ENCODE measurements around the gene LRTM2.

LRTM2 gene

DNA sequence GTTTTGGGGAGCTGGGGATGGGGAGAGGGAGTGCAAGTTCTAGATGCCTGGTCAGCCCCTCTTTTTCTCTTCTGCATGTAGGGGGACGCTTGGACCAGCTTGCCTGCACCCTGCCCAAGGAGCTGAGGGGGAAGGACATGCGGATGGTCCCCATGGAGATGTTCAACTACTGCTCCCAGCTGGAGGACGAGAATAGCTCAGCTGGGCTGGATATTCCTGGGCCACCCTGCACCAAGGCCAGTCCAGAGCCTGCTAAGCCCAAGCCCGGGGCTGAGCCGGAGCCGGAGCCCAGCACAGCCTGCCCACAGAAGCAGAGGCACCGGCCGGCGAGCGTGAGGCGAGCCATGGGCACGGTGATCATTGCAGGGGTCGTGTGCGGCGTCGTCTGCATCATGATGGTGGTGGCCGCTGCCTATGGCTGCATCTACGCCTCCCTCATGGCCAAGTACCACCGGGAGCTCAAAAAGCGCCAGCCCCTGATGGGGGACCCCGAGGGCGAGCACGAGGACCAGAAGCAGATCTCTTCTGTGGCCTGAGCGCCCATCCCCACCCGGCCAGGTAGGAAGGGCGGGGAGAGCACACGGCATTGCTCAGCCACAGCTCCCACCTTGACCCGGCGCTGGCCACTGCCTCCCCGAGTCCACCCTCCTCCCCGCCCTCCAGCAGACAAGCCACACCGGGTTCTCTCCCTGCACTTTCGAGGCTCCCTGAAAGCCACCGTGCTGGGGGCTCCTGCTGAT, 14.0 kb downstream of the LRTM2 start:
- Histone ChIP-seq H3K9me3 (no peaks in the 10 kb centered on the region), H3K36me3 (replicated peaks) (no peaks in the 10 kb centered on the region), H3K27me3 (ENCODE audit: low read depth) (no peaks in the 10 kb centered on the region), H3K4me1 (no peaks in the 10 kb centered on the region), H3K4me3 (no peak overlapping the region)
- in situ Hi-C loops (cut with MboI; ENCODE audit: low sequenced_read_pairs): no loop called here
- DNase-seq (ENCODE audit: low spot score in 2 of 2): no peak

- H3K9me3 ChIP-seq: no peaks in the 10 kb centered on the region
- no peak for DNase-seq (ENCODE audit: low spot score in 2 of 2)
- in situ Hi-C loops (cut with MboI; ENCODE audit: low sequenced_read_pairs): no loop called here
- H3K36me3 ChIP-seq (replicated peaks): no peaks in the 10 kb centered on the region
- H3K27me3 ChIP-seq (ENCODE audit: low read depth): no peaks in the 10 kb centered on the region
- H3K4me3 ChIP-seq: no peak overlapping the region
- H3K4me1 ChIP-seq: no peaks in the 10 kb centered on the region
Measured at GRCh38 chr12:1835211-1836131, 15.1 kb downstream of the LRTM2 start.

DNA sequence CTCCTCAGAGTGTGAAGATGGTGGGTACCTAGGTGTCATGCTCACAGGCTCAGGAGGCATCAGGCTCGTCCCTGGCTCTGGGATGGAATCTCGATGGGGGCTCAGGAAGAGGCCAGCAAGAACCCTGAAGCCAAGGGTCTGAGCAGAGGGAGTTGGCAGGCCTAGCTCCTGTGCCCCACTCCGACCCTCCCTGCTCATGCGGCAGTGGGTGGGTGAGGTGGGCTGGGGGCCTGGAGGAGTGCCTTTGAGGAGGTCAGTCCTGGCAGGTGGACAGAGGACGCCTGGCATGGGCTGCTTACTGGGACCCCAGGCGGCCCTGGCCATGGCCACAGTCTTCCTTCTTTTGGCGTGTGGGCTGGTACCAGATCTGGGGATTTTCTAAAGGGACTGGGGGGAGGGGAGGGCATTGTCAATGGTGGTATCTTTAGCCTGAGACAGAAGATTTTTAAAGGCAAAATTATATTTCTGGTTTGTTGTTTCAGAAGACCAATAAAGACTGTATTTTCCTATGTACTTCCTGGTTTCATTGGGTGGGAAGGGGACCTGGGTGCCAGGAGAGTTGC, 16.0 kb downstream of the LRTM2 start:
- H3K27me3 ChIP-seq (ENCODE audit: low read depth): no peaks in the 10 kb centered on the region
- no peaks in the 10 kb centered on the region for H3K36me3 ChIP-seq (replicated peaks)
- in situ Hi-C loops (cut with MboI; ENCODE audit: low sequenced_read_pairs): no loop called here
- DNase-seq (ENCODE audit: low spot score in 2 of 2): no peak
- H3K9me3 ChIP-seq: no peaks in the 10 kb centered on the region
- no peaks in the 10 kb centered on the region for H3K4me1 ChIP-seq
- no peak overlapping the region for H3K4me3 ChIP-seq

DNA sequence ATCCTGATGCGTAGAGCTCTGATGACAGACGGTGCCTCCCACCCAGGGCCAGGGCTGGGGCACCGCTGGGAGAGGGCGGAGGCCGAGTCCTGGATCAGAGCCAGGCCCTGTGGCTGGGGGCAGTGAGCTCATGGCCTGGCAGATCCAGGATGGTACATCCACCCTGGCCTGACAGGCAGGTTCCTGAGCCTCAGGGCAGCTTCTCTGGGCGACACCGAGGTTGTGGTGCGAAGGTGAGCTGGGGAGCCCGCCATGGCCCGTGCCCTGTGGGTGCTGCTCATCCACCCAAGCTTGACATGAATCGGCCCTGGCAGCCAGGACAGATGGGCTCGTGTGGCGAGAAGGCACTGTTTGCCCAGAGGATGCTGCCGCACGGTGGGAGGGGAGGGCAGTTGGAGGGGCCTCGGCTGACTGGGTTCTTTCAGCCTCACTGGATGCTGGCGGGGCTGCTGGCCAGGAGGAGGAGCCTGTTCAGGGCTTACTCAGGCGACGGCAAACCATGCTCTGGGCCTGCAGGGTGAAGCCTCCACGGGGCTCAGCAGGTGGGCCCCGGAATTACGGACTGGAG, 16.6 kb downstream of the LRTM2 start:
- no peaks in the 10 kb centered on the region for H3K9me3 ChIP-seq
- no peak for DNase-seq (ENCODE audit: low spot score in 2 of 2)
- no peak overlapping the region for H3K4me3 ChIP-seq
- in situ Hi-C loops (cut with MboI; ENCODE audit: low sequenced_read_pairs): no loop called here
- H3K36me3 ChIP-seq (replicated peaks): no peaks in the 10 kb centered on the region
- no peaks in the 10 kb centered on the region for H3K4me1 ChIP-seq
- no peaks in the 10 kb centered on the region for H3K27me3 ChIP-seq (ENCODE audit: low read depth)

DNA sequence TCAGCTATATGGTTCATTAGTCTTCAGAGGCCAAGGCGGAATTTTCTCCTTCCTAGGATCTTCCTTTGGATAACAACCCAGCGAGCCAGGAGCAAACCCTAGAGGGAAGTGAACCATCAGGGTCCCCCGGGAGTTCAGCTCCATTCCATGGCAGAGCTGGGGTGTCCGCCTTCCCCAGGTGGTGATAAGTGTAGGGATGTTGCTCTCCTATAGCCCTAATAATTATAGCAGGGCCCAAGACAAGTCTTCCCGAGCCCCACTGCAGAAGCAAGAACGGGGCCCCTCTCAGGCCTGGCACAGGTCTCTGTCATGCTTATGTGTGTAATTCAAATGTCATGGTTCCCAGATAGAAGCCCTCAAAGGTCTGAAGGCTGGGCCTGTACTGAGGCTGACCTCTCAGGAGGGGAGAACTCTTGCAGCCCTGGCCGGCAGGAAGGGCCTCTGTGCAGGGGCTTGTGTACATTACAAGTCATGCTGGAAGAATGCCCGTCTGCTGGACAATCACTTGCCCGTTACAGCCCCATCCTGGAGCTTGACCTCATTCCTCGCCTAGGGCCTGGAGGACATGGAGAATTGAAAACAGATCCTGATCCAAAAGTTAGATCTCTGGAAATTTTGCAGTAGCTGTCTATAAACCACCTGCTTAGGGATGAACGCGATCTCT, 17.3 kb downstream of the LRTM2 start:
- Histone ChIP-seq H3K4me3 (no peak overlapping the region), H3K4me1 (no peaks in the 10 kb centered on the region), H3K27me3 (ENCODE audit: low read depth) (no peaks in the 10 kb centered on the region), H3K36me3 (replicated peaks) (no peaks in the 10 kb centered on the region), H3K9me3 (no peaks in the 10 kb centered on the region)
- DNase-seq (ENCODE audit: low spot score in 2 of 2): no peak
- in situ Hi-C loops (cut with MboI; ENCODE audit: low sequenced_read_pairs): no loop called here

- no peak for DNase-seq (ENCODE audit: low spot score in 2 of 2)
- H3K9me3 ChIP-seq: no peaks in the 10 kb centered on the region
- in situ Hi-C loops (cut with MboI; ENCODE audit: low sequenced_read_pairs): no loop called here
- no peaks in the 10 kb centered on the region for H3K36me3 ChIP-seq (replicated peaks)
- H3K27me3 ChIP-seq (ENCODE audit: low read depth): no peaks in the 10 kb centered on the region
- no peaks in the 10 kb centered on the region for H3K4me1 ChIP-seq
- H3K4me3 ChIP-seq: no peak overlapping the region
Measured at GRCh38 chr12:1838205-1838993, 18.0 kb downstream of the LRTM2 start.

DNA sequence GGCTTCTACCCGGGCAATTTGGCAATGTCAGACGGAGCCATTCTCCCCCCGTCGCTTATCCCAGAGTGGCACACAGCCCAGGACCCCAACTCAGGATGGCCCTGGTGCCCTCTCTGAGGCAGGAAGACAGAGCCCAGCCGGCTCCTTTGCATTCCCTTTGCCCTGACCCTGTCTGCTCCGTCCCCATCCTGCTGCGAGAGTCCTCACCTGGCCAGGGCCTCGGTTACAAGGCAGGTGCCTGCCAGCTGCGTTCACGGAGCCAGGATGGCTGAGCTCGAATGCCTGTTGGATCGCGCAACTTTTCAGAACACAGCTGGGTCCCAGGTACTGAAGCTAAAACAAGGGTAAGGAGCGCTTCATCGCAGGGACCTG, 18.6 kb downstream of the LRTM2 start:
- in situ Hi-C loops (cut with MboI; ENCODE audit: low sequenced_read_pairs): no loop called here
- no peaks in the 10 kb centered on the region for H3K4me1 ChIP-seq
- no peaks in the 10 kb centered on the region for H3K27me3 ChIP-seq (ENCODE audit: low read depth)
- no peaks in the 10 kb centered on the region for H3K9me3 ChIP-seq
- DNase-seq (ENCODE audit: low spot score in 2 of 2): no peak
- H3K4me3 ChIP-seq: no peak overlapping the region
- no peaks in the 10 kb centered on the region for H3K36me3 ChIP-seq (replicated peaks)

DNA sequence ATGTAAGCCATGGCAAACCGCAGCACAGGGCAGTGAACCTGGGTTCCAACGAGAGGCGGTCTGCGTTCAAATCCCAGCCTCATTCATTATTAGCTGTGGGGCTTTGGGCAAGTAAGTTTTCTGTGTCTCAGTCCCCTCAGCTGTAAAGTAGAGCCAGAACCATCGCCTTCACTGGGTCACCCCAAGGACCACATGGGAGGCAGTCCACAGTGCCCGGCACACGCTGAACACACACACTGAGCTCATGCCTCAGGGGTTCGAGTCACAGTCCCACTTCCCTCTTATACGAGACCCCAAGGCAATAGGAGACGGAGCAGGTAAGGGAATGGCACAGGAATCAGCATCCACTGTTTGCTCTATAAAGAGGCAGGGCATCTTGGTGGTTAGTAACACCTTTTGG, 19.1 kb downstream of the LRTM2 start:
- DNase-seq (ENCODE audit: low spot score in 2 of 2): no peak
- no peaks in the 10 kb centered on the region for H3K9me3 ChIP-seq
- no peaks in the 10 kb centered on the region for H3K27me3 ChIP-seq (ENCODE audit: low read depth)
- no peak overlapping the region for H3K4me3 ChIP-seq
- H3K36me3 ChIP-seq (replicated peaks): no peaks in the 10 kb centered on the region
- no peaks in the 10 kb centered on the region for H3K4me1 ChIP-seq
- in situ Hi-C loops (cut with MboI; ENCODE audit: low sequenced_read_pairs): no loop called here

- Histone ChIP-seq H3K36me3 (replicated peaks) (no peaks in the 10 kb centered on the region), H3K4me1 (no peaks in the 10 kb centered on the region), H3K9me3 (no peaks in the 10 kb centered on the region), H3K27me3 (ENCODE audit: low read depth) (no peaks in the 10 kb centered on the region), H3K4me3 (no peak overlapping the region)
- no peak for DNase-seq (ENCODE audit: low spot score in 2 of 2)
- in situ Hi-C loops (cut with MboI; ENCODE audit: low sequenced_read_pairs): no loop called here
Measured at GRCh38 chr12:1839956-1840951, 19.9 kb downstream of the LRTM2 start.

DNA sequence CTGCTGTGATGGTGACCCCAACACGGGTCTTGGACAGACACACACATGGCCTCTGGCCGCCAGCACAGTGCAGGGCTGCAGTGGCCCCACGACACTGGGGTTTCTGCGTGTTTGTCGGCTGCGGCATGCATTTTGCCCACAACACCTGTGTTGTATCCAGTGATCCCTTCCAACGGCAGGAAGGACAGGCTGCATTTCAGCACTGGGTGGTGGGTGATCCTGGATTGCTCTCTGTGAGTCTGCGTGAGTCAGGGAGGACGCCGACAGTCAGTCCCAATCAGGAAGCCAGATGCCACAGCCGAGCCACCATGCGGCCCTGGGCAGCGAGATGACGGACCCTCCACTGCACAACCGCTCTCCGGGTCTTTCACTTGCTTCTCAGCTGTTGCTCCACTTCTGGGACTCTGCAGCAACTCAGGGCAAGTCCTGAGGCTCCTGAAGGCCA, 20.6 kb downstream of the LRTM2 start:
- Histone ChIP-seq H3K9me3 (no peaks in the 10 kb centered on the region), H3K4me1 (no peaks in the 10 kb centered on the region), H3K4me3 (no peak overlapping the region), H3K36me3 (replicated peaks) (no peaks in the 10 kb centered on the region), H3K27me3 (ENCODE audit: low read depth) (no peaks in the 10 kb centered on the region)
- in situ Hi-C loops (cut with MboI; ENCODE audit: low sequenced_read_pairs): no loop called here
- DNase-seq (ENCODE audit: low spot score in 2 of 2): no peak

- Histone ChIP-seq H3K27me3 (ENCODE audit: low read depth) (no peaks in the 10 kb centered on the region), H3K36me3 (replicated peaks) (no peaks in the 10 kb centered on the region)
- in situ Hi-C loops (cut with MboI; ENCODE audit: low sequenced_read_pairs): no loop called here
Measured at GRCh38 chr12:1841586-1842182, 21.3 kb downstream of the LRTM2 start.

More at GRCh38 chr12:1841586-1842182, 21.3 kb downstream of the LRTM2 start:
- Histone ChIP-seq H3K4me3 (no peak overlapping the region), H3K4me1 (no peaks in the 10 kb centered on the region), H3K9me3 (no peaks in the 10 kb centered on the region)
- no peak for DNase-seq (ENCODE audit: low spot score in 2 of 2)

Measured in HAP-1 (cell line).